G401.6 (cell line): Measurements from ENCODE around the gene SLC7A6.

Experiments
- FAIRE-seq: peaks from 2 replicates; lab custom pipeline; 2012; peaks lifted over from hg19 to GRCh38; lab: Jason Lieb, UNC

The SLC7A6 gene

DNA sequence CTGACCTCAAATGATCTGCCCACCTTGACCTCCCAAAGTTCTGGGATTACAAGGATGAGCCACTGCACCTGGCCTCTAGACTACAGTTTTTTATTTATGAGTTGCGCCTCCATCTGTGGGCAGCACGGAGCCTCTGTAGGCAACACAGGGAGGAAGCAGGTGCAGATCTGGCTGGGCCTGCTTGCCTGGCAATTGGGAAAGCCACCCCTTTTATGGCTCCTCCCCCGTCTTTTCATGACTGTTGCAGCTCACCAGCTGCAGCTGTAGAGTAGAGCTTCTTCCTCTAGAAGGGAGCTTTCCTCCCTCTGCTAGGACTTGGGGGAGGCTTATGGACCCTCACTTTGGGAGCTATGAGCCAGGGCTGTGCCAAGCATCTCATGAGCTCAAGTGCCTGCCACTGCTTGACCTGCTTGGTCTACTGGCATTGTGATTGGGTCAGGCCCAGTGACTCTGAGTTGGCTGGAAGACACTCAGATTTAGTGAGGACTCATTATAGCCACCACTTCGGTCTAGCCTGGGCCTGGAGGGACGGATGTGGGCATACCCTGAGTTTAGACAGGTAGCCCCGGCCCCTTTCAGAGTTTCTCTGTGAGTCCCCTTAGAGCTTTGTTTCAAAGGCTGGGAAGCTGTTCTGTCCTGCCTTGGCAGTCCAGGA lies 6.9 kb upstream of the SLC7A6 start:
- FAIRE-seq = no peak

DNA sequence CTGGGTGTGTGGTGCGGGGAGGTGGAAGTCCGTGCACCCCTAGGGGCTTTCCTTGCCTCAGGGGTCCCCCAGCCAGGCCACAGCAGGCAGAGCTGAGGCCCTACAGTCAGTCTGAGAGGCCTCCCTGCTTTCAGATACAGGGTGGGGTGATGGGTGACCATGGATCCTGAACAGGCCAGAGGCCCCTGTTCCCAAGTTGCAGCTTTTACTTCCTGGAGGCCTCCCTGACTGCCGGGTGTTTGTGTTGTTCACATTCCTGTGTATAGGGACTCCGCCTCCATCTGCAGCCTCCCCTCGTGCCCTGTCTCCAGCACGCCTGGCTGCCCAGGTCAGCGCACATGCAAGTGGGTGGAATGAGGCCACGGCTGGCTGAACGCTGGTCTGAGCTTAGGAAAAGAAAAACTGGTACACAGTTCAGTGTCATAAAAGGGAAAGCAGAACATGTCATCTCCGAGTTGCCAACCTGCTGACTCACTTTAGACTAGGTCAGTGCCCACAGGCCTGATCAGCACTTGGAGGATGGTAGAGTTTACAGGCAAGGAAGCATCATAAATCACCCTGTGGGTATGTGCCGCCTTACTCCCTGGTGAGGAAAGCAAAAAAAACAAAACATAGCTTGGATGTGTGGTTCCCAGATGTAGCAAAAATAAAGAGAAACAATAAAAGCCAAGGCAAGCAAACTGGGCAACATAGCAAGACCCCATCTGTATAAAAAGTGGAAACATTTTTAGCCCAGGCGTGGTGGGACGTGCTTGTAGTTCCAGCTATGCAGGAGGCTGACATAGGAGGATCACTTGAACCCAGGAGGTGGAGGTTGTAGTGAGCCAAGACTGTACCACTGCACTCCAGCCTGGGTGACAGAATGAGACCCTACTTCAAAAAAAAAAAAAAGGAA lies 6.2 kb upstream of the SLC7A6 start:
- FAIRE-seq = no peak

DNA sequence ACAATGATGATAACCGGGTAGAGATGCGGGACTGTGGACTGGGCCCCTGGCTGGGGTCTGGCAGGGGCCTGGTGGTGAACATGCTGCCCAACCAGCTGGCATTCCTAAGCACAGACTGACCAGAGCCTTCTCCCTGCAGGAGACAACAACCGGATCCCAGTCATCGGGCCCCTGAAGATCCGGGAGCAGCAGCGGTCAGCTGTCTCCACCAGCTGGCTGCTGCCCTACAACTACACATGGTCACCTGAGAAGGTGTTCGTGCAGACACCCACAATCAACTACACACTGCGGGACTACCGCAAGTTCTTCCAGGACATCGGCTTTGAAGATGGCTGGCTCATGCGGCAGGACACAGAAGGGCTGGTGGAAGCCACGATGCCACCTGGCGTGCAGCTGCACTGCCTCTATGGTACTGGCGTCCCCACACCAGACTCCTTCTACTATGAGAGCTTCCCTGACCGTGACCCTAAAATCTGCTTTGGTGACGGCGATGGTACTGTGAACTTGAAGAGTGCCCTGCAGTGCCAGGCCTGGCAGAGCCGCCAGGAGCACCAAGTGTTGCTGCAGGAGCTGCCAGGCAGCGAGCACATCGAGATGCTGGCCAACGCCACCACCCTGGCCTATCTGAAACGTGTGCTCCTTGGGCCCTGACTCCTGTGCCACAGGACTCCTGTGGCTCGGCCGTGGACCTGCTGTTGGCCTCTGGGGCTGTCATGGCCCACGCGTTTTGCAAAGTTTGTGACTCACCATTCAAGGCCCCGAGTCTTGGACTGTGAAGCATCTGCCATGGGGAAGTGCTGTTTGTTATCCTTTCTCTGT lies 5.1 kb upstream of the SLC7A6 start:
- FAIRE-seq = no peak

DNA sequence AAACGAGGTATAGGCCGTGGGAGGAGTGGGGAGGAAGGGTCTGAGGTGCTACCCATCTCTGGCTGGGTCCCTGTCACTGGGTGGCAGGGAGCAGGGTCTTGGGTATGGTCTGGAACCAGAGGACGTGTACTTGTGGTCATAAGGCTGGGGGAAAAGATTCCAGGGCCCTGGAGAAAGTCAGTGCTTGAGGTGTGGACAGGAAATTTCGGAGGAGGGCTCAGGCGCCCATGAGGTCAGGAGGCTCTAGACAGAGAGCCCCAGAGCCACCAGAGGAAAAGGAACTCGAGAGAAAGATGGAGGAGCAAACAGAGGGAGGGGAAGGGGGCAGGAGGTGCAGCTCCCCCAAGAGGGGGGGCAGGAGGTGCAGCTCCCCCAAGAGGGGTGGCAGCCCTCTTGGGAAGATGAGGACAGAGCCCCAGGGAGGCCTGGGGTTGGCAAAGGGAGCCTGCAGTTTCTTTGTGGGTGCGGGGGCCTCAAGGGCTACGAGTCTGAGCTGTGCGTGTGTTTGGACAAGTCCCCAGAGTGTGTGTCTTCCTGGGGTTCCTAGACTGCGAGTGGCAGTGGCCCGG lies 683 bp upstream of the SLC7A6 start:
- FAIRE-seq = no peak

DNA sequence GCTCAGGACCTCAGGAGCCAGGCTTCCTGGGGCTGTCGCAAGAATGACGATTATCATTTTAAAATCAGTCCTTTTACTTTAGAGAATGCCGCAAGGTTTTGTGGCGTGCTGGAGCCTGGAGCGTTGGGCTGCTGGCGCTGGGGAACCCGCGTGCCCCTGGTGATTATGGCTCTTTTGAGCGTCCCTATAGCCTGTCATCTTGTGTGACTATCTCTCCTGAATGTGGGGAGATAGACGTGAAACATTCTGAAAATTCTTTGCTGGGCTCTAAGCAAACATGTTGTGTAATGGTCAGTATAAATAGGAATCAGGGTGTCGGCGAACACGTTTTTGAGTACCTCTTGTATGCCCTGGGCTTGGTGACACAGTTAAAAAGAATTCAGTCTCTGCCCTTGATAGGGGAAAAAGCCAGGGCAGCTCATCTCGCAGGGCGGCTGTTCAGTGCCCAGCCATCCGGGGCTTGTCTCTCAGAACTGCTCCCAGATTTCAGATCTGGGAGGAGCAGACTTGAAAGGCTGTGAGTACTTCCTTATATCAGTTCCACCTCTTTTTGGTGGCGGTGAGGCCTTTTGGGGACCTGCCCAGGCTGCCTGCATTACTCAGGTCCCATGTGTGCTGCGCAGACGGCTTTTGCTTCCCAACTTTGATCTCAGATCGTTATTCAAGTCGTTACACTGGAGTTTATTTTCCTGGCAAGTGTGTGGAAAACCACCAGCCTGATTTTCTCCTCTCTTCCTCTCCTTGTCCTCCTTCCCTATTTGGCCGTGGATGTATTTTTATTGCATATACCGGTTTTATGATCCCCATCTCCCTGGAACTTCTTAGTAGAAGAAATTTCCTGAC lies 973 bp downstream of the SLC7A6 start:
- no peak for FAIRE-seq

DNA sequence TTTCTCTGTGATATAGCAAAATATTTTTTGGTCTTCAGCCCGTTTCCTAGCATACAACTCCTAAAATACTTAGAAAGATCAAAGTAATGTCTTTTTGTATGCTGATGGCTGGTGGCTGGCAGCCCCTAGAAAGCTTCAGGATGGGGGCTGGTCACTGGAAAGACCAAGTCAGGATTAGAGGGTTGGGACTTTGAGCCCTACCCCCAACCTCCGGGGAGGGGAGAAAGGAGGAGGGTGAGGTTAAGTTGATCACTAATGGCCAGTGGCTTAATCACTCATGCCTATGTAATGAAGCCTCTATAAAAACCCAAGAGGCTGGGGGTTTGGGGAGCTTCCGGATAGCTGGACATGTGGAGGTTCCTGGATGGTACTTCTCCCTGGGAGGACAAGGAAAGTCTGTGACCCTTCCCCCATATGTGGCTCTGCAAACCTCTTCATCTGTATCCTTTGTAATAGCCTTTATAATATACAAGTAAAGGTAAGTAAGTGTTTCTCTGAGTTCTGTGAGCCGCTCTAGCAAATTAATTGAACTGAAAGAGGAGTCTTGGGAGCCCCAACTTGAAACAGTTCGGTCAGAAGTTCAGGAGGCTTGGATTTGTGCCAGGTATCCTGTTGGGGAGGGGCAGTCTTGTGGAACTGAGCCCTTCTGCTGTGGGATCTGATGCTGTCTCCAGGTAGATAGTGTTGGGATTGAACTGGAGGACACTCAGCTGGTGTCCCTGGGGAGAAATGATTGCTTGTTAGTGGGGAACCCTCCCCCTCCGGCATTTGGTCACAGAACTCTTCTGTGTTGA lies 3.5 kb downstream of the SLC7A6 start:
- no peak for FAIRE-seq

DNA sequence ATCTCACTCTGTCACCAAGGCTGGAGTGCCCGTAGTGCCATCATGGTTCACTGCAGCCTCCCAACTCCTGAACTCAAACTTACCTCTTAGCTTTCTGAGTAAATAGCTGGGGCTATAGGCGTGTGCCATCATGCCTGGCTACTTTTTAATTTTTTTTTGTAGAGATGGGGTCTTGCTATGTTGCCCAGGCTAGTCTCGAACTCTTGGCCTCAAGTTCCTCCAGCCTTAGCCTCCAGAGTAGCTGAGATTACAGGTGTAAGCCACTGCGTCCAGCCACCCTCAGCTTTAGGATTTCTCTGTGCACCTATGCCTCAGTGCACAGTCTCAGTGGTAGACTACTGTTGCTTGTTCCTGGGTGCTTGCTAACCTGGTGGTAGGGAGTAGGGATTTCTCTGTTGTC lies 5.5 kb downstream of the SLC7A6 start:
- FAIRE-seq = no peak

DNA sequence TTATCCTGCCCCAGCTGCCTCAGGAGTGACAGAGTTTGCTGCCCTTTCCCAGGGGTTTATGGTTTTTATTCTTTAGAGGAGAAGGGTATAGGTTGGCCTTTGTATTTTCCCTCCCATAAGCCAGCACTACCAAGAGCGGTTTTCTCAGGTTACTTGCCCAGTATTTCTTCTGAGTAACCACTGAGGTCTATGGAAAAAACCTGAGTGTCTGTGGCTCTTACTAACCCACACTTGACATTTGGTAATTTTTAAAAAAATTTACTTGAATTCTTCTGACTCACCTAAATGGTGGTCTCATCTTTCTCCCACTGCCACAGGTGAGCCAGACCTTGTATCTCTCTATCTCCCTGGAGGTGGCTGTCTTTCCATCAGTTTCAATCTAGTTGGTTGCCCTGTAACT lies 6.0 kb downstream of the SLC7A6 start:
- FAIRE-seq = no peak

DNA sequence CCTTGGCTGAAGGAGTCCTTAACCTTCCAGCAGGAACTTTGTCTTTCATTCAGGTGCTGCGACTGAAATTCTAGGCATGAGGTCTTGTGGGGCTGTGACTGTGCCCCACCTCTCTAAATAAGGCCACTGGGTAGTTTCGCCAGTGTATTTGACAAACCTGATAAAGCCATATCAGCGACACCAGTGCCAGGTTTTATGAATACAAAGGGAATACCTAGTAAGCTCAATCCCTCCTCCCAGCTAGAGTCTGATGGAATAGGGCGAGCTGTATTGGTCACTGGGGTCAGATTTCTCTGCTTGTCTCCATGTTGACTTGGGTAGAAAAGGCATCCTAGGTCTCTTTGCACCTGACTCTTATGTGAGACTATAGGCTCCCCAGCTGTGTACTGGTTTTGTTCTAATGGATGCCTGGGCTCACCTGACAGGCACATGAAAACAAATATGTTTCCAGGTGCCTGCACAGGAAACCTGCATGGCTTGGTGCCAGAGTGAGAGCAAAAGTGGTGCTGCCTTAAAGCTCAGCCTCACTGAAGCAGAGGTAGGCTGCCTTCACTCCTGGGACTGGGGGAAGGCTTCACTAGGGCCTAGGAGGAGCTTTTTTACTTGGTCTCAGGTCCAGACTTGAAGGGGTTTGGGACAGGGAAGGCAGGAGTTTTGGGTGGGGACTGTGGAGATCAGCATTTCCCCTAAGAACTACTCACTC lies 8.3 kb downstream of the SLC7A6 start:
- FAIRE-seq = no peak

DNA sequence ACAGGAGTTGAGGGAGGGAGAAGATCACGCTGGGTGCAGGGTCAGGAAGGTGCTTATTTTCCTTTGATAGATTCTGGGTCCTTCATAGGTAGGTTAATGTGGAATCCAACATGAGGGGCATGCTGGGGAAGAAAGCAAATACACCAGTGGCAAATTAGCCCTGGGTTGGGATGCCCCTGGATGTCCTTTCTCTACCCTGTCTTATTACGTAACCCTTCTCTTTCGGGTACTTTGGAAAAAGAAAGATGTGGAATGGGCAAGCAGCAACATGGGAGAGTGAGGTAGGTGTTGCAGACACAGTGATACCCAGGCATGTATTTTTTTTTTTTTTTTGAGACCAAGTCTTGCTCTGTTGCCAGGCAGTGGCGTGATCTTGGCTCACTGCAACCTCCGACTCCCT lies 9.1 kb downstream of the SLC7A6 start:
- FAIRE-seq = no peak

DNA sequence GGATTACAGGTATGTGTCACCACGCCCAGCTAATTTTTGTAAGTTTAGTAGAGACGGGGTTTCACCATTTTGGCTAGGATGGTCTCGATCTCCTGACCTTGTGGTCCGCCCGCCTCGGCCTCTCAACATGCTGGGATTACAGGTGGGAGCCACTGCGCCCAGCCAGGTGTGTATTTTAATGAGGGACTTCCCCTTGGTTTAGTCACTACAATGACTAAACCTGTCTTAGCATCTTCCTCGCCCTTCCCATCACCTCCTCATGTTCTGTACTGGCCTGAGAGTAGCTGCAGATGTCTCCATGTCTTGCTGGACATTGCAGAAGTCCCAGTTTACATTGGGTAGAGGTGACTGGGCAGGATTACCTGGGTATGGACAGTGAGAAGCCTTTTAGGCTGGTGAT lies 9.6 kb downstream of the SLC7A6 start:
- FAIRE-seq = no peak

DNA sequence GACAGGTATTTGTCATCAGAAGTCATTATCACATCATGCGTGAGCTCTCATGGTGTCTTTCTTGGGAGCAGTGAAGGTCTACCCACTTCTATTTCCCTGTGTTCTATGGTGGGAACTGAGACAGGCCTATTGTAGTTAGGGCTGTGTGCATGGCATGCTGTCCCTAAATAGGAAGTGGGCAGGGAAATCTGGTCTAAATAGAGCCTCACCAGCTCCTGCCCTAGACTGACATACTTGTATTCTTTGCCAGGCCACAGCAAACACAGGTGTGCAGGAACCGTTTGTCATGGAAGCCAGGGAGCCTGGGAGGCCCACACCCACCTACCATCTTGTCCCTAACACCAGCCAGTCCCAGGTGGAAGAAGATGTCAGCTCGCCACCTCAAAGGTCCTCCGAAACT lies 10.1 kb downstream of the SLC7A6 start:
- FAIRE-seq = no peak

DNA sequence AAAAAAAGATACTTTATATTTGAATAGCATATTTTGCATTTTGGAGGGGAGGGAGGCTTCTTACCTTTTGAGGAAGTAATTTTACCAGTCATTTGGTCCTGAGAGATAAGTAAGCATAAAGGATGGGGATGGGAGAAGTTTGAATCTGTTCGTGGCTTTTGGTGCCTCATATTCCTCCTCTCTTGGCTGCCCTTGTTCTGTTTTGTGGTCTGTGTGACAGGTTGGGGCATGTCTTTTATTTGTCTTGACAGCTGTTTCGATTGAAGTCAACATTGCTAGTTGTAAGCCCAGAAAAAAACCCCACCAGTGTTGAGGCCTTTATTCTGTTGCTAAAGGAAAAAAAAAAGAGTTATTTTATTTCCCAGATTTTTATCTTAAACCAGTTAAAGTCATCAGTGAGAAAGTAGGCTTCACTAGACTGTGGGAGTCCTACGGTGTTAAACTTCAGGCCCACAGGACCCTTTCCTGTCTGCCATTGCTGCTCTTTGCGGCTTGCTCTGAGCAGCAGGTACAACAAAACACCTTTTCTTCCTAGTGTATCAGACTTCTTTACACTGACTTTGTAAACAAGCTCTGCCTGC lies 11.4 kb downstream of the SLC7A6 start:
- no peak for FAIRE-seq

DNA sequence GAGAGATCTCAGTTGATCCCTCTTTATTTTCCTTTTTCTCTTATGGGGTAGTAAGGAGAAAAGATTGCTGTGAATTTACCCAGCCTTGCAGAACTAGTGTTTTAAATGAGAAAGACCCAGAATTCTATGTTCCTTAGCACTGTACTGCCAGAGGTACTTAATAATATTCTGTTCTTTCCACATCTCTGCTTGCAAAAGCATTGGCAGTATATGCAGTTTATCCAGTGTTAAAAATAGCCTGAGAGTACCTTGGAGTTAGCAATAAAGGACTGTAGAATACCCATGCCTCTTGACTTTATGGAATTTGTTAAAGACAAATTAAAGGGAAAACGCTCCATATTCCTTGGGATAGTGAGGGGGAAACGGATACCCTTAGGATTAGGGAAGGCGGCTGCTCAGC lies 11.9 kb downstream of the SLC7A6 start:
- FAIRE-seq = no peak

DNA sequence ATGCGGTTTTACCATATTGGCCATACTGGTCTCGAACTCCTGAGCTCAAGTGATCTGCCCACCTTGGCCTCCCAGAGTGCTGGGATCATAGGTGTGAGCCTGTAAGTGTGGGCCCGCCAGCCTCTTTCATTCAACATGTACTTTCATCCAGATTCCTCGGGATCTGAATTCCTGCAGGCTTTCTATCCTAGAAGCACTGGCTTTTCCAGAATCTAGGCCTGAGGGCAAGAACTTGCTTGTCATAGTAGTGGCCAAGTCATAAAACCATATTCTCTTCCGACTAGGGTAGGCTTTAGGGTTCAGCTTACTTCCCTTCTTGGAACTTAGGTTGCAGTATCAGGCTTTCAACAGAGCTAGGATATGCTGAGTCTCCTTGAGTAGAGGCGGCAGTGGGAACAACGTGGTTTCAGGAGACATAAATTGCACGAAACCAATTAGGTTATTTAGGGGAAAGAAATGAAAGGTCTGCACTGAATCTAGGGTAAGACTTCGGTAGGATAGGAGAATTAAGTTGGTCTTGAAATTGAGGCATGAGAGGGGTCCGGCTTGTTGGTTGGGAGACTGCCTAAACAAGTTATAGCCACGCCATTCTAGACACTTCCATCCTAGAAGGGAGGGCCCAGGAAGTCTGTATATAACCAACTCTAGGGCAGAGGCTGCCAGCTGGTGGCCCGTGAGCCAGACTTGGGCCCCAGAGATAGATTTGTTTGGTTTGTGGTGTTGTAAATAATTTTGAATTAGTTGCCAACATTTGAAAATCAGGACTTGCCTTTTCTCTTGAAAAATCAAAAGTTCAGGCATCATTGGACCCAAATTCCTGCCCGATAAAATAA lies 15.6 kb downstream of the SLC7A6 start:
- FAIRE-seq = no peak

DNA sequence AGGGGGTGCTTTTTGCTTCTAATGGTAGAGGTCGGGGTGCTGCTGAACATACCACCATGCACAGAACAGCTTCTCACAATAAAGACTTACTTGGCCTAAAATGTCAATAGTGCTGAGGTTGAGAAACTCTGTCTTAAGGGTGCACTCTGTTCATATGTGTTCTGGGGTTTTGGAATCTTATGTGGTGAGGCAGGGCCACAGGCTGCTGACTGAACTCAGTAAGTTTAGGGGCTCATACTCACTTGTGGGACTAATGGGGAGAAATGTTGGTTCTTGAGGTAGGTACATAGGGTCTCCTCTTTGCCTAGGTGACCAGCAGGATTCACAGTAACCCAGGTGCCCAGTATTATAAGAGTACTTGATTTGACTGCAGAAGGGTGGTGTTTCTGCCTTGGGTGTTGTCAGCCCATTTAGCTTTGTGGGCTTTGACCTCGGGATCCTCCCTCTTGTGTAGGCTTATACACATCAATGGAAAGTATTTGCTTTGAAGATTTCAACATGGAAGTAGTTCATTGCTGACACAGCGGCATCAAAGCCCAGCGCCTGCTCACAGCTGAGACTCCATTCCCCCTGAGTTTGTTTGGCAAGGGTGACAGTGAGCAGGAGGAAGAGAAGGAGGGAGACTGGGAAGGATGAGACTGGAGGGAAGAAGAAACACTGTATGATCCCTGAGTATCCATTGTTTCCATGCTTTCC lies 17.2 kb downstream of the SLC7A6 start:
- no peak for FAIRE-seq

DNA sequence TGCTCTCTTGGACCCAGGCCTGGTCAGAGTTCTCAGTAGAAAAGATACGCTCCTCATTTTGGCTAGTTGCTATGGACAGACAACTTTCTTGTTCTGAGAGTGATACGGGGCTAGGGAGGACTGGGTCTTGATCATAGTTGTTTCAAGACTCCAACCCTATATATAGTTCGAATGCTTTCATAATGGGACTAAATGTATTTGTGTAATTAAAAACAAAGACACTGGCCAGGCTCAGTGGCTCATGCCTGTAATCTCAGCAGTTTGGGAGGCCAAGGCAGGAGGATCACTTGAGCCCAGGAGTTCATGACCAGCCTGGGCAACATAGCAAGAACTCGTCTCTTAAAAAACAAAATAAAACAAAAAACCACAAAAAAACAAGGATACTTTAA lies 17.7 kb downstream of the SLC7A6 start:
- no peak for FAIRE-seq

DNA sequence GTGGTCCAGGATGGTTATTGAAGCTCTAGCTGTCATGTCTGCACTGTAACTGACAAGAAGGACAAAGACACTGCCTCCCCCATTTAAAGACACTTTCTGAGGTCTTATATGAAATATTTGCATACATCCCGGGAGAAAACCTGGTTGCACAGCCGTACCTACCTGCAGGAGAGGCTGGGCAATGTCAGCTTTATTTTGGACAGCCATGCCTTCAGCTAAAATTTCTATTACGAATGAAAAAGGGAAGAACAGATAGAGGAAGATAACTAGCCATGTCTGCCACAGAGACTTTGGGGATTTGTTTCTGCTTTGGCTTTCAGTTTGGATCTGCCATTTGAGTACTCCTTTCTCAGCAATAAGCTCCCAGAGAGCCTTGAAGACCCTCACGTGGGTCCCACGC lies 19.0 kb downstream of the SLC7A6 start:
- no peak for FAIRE-seq
